ENCODE measurements around the gene EXPH5.

Gene EXPH5

DNA sequence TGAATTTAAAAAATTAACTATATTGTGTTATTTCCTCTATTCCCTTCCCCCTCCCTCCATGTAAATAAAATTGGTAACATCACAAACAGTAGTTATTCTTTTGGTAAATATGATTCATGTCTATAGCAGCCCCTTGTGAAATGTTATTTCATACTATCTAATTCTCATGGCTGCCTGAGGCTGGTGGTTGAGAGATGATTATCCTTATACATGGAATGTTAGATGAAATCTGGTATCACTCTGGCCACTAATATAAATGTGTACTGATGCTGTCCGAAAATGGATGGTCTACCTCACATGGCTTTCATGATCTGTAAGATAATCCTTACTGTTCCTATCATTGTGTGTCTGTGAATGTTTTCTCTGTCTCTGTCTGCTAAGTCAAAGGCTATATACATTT lies 25.0 kb upstream of the EXPH5 start:
- no peak overlapping the region for H3K4me3 ChIP-seq (replicated peaks; ENCODE audit: low read depth, low read length)
- TF ChIP-seq, protein P1, sequence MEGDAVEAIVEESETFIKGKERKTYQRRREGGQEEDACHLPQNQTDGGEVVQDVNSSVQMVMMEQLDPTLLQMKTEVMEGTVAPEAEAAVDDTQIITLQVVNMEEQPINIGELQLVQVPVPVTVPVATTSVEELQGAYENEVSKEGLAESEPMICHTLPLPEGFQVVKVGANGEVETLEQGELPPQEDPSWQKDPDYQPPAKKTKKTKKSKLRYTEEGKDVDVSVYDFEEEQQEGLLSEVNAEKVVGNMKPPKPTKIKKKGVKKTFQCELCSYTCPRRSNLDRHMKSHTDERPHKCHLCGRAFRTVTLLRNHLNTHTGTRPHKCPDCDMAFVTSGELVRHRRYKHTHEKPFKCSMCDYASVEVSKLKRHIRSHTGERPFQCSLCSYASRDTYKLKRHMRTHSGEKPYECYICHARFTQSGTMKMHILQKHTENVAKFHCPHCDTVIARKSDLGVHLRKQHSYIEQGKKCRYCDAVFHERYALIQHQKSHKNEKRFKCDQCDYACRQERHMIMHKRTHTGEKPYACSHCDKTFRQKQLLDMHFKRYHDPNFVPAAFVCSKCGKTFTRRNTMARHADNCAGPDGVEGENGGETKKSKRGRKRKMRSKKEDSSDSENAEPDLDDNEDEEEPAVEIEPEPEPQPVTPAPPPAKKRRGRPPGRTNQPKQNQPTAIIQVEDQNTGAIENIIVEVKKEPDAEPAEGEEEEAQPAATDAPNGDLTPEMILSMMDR (IDR thresholded peaks at IDR 0.05; ENCODE audit: low read length, missing control alignments): no peak
- no peak for DNase-seq (ENCODE audit: low read depth)

DNA sequence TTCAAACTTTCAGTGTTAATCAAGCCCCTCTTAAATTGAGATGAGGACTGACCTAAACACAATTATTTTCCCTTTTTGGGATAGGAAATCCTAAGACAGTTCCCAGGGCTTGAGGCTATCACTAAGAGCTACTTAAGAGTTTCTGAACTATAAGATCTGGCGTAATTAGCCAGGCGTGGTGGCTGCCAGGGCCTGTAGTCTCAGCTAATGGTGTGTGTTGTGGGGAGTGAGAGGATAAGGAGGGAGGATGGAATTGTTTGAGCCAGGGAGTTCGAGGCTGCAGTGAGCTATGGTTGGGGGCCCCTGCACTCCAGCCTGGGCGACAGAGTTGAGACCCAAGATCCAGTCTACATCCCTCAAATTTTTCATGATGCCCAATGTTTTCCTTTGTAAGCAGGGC lies 23.5 kb upstream of the EXPH5 start:
- no peak for DNase-seq (ENCODE audit: low read depth)
- no peak overlapping the region for H3K4me3 ChIP-seq (replicated peaks; ENCODE audit: low read depth, low read length)
- TF ChIP-seq, protein P1 (IDR thresholded peaks at IDR 0.05; ENCODE audit: low read length, missing control alignments): no peak

DNA sequence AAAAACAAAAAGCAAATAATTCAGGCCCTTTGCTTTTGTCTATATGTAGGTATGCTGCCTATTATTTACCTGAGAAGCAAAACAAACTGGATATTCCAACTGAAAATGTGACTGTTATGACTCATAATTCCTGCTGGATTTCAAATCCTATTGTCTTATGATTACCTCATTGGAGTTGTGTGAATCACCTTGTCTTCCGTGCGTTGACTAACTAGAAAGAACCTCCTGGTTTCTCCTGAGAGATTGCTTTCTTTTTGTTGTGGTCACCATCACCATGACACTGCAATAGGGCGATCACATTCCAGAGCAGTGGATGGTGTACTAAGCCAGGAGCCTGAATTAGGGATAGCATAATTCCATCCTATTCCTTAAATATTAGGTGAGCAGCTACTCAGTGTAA lies 23.0 kb upstream of the EXPH5 start:
- DNase-seq (ENCODE audit: low read depth): peak; percentile 92
- no peak overlapping the region for H3K4me3 ChIP-seq (replicated peaks; ENCODE audit: low read depth, low read length)
- TF ChIP-seq, protein P1 (IDR thresholded peaks at IDR 0.05; ENCODE audit: low read length, missing control alignments): no peak

DNA sequence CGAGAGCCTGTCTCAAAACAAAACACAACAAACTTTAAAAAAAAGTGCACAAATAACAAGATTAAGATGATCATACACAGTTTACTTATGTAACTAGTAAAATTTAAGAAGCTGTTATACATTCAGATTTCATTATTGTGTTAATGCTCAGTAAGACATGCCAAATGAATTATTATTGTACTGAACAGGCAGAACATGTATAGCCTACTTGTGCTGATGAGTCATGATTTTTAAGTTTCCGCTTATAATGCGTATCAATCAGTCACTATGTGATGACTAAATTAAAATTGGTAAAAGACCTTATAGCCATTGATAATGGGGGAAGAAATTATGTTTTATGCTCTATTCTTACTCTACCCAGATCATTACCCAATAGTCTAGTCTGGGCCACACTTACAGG lies 20.5 kb upstream of the EXPH5 start:
- DNase-seq (ENCODE audit: low read depth): no peak
- TF ChIP-seq, protein P1 (IDR thresholded peaks at IDR 0.05; ENCODE audit: low read length, missing control alignments): no peak
- H3K4me3 ChIP-seq (replicated peaks; ENCODE audit: low read depth, low read length): no peak overlapping the region

DNA sequence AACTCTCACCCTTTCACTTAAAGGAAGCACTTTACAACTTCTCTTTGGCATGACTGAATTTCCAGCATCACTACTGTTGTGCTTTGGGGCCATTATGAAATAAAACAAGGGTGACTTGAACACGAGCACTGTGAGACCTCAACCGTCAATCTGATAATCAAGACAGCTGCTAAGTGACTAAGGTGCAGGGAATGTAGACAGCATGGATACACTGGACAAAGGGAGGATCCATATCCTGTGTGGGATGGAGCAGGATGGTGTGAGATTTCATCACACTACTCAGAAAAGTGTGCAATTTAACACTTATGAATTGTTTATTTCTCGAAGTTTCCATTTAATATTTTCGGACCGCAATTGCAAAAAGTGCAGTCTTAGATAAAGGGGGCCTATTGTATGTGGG lies 16.1 kb upstream of the EXPH5 start:
- peak; percentile 72 for DNase-seq (ENCODE audit: low read depth)
- TF ChIP-seq, protein P1 (IDR thresholded peaks at IDR 0.05; ENCODE audit: low read length, missing control alignments): no peak
- H3K4me3 ChIP-seq (replicated peaks; ENCODE audit: low read depth, low read length): no peak overlapping the region

DNA sequence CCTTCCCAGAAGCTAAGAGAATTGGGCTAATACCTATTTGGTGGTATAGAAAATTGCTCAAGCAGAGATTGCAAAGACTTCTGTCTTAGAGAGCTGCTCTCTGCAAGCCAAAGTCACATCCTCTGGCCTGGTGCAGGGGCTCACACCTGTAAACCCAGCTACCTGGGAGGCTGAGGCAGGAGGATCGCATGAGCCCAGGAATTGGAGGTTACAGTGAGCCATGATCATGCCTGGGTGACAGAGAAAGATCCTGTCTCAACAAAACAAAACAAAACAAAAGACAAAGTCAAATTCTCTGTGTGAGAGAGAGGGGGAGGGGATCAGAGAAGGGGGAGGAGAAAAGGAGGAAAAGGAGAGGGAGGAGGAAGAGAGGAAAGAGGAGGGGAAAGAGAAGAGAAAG lies 15.0 kb upstream of the EXPH5 start:
- DNase-seq (ENCODE audit: low read depth): no peak
- no peak overlapping the region for H3K4me3 ChIP-seq (replicated peaks; ENCODE audit: low read depth, low read length)
- TF ChIP-seq, protein P1 (IDR thresholded peaks at IDR 0.05; ENCODE audit: low read length, missing control alignments): no peak

DNA sequence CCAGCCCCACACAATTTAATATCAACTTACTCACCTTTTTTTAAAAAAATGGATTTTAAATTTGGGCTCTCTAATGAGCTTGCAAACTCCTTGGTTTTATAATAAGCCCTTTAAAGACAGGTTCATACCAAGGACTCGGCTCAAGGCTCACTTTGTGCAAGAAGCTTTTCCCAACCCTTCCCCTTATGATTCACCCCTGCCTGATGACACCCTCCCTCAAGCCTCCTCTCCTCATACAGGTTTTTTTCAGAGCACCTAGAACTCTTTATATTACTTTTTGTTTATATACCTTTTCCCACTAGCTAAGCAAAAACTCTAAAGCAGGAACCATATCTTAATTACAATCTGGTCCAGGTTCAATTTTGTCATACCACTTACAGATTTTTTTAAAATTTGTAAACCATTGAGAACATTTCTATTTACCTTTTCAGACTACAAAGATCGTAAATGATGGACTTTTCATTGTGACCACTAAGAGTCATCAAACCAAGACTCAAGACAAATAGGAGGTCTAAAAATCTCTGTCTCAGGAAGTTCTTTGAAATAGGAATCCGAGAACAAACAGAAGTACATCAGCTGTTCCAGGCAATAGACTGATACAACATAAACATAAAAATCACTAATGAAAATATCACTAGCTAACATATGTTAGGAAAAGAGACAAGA lies 13.1 kb upstream of the EXPH5 start:
- DNase-seq (ENCODE audit: low read depth): no peak
- TF ChIP-seq, protein P1 (IDR thresholded peaks at IDR 0.05; ENCODE audit: low read length, missing control alignments): no peak
- no peak overlapping the region for H3K4me3 ChIP-seq (replicated peaks; ENCODE audit: low read depth, low read length)

Measured in fibroblast of pulmonary artery (primary cell).